Stimulated activated memory B cell treated with anti-CD40 and anti-IgM and Interleukin-4, amounts not matched to agents 10 μg/mL and 1 μg/mL and 100 μg/mL, for 72 hours (primary cell): Measurements from ENCODE around the gene ANKMY1.

Experiments used
- ATAC-seq: fragments of 150-1000 bp; cut with Tn5 transposase; 2 replicates; pipeline ENCODE4 v1.10.0; 2021
- H3K27ac Mint-ChIP-seq: one replicate; pipeline ENCODE4 v1.8.0; 2022; ENCODE audit warnings: mild to moderate bottlenecking, mixed read lengths
- H3K27me3 Mint-ChIP-seq: one replicate; pipeline ENCODE4 v1.8.0; 2022; ENCODE audit warnings: mixed read lengths
- H3K36me3 Mint-ChIP-seq: one replicate; pipeline ENCODE4 v1.8.0; 2022; ENCODE audit warnings: mixed read lengths
- H3K4me1 Mint-ChIP-seq: one replicate; pipeline ENCODE4 v1.8.0; 2022; ENCODE audit warnings: mixed read lengths
- H3K4me3 Mint-ChIP-seq: one replicate; pipeline ENCODE4 v1.8.0; 2022; ENCODE audit warnings: mild to moderate bottlenecking, moderate library complexity, mixed read lengths
- H3K9me3 Mint-ChIP-seq: one replicate; pipeline ENCODE4 v1.8.0; 2022; ENCODE audit warnings: mixed read lengths

The ANKMY1 gene

DNA sequence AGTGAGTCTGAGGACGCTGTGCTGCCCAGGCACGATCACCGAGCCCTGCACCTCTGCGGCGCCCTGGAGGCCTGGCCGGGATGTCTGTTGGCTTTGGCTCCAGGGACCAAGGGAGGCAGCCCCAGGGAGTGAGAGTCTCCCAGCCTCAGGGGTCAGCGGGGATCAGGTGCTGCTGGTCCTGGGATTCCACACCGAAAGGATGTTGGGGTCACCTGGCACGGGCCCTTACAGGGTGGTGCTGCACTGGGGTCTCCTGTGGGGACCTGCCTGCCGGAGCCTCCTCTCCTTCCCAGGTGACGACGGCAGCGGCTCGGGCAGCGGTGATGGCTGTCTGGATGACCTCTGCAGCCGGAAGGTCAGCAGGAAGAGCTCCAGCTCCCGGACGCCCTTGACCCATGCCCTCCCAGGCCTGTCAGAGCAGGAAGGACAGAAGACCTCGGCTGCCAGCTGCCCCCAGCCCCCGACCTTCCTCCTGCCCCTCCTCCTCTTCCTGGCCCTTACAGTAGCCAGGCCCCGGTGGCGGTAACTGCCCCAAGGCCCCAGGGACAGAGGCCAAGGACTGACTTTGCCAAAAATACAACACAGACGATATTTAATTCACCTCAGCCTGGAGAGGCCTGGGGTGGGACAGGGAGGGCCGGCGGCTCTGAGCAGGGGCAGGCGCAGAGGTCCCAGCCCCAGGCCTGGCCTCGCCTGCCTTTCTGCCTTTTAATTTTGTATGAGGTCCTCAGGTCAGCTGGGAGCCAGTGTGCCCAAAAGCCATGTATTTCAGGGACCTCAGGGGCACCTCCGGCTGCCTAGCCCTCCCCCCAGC, 91.8 kb downstream of the ANKMY1 start:
- ATAC-seq, result no peak
- Mint-ChIP-seq H3K4me3 (no peak overlapping the region), H3K27ac (no peak overlapping the region)

DNA sequence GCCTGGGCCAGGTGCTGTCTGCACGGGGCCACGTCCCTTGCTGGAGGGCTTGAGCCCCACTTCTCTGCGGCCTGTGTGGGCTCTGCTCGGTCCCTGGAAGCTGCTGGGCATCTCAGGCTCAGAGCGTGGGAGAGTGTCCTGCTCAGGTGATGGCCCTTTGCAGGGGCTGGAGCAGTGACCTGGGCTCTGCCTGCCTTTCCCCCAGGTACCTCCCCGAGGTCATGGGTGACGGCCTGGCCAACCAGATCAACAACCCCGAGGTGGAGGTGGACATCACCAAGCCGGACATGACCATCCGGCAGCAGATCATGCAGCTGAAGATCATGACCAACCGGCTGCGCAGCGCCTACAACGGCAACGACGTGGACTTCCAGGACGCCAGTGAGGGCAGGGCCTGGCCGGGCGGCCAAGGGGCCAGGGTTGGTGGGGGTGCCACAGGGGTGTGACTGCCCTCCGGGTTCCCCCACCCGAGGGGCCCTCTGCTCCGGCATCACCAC, 92.5 kb downstream of the ANKMY1 start:
- Mint-ChIP-seq H3K9me3 (no peaks in the 10 kb centered on the region), H3K36me3 (peaks cover 13% of the 10 kb centered on the region), H3K27ac (no peak overlapping the region), H3K4me1 (peaks cover 9% of the 10 kb centered on the region), H3K4me3 (no peak overlapping the region), H3K27me3 (no peaks in the 10 kb centered on the region)
- no peak for ATAC-seq

More for the DNA sequence above, 91.8 kb downstream of the ANKMY1 start:
- Mint-ChIP-seq H3K4me1 (peaks cover 15% of the 10 kb centered on the region), H3K9me3 (no peaks in the 10 kb centered on the region), H3K36me3 (peaks cover 17% of the 10 kb centered on the region), H3K27me3 (no peaks in the 10 kb centered on the region)

DNA sequence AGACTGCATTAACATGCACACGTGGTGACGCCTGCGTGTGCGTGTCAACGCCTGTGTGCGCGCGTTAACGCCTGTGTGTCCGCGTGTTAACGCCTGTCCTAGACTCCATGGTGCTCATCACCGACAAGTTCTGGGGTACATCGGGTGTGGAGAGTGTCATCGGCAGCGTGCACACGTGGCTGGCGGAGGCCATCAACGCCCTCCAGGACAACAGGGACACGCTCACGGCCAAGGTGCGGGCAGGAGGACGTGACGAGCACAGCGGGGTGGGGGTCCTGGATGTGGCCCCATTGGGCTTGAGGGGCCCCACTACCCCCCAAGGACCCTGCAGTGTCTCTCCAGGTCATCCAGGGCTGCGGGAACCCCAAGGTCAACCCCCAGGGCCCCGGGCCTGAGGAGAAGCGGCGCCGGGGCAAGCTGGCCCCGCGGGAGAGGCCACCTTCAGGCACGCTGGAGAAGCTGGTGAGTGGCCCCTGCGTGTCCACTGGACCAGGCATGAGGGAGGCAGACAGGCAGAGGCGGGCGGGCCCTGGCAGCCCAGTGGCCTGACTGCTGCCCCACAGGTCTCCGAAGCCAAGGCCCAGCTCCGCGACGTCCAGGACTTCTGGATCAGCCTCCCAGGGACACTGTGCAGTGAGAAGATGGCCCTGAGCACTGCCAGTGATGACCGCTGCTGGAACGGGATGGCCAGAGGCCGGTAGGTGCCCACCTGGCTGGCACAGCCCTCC, 93.1 kb downstream of the ANKMY1 start:
- no peaks in the 10 kb centered on the region for H3K27me3 Mint-ChIP-seq
- ATAC-seq, result no peak
- peaks cover 7% of the 10 kb centered on the region for H3K36me3 Mint-ChIP-seq
- no peak overlapping the region for H3K4me3 Mint-ChIP-seq
- no peak overlapping the region for H3K27ac Mint-ChIP-seq
- no peaks in the 10 kb centered on the region for H3K9me3 Mint-ChIP-seq
- H3K4me1 Mint-ChIP-seq, result peaks cover 4% of the 10 kb centered on the region

DNA sequence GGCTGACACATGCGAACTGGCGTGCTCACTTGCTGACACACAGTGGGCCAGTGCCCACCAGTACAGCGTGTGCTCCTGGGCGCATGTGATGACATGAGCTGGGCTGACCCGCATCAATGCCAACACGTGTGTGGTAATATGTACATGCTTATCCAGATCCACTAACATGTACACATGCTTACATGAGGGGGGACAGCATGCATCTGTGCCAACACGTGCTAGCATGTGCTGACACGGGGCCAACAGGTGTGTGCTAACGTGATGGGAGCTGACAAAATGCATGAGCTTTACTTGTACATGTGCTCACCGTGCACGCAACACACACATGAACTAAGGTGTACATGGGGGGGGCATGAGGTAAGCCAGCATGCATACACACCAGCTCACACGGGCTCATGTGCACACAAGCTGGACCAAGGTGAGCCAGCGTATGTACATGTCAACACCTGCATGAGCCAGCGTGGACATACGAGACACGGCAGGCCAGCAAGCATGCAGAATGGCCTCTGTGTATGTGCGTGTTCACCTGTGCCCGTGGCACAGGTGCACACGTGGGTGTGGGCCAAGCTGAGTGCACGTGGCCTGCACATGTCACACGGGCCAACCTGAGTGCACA, 93.8 kb downstream of the ANKMY1 start:
- no peaks in the 10 kb centered on the region for H3K9me3 Mint-ChIP-seq

DNA sequence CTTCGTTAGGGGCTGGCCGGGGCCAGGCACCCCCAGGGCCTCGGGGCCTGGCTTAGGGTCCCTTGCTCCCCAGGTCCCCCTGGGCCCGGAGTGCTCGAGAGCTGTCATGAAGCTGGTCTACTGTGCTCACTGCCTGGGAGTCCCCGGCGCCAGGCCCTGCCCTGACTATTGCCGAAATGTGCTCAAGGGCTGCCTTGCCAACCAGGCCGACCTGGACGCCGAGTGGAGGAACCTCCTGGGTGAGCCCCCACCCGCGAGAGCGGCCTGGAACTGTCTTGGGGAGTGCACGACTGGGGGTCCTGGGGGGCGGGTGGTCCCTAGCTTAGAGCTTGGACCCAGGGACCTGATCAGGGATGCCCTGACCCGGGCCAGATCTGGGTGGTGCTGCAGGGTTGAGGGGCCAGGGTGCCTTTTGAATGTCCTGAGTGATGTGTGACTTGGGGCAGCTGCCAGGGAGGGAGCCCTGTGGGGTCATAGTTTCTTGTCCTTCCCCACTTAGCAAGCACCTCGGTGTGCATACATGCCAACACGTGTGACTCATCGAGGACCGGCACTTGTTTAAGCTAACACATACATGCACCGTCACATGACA, 94.4 kb downstream of the ANKMY1 start:
- ATAC-seq, result no peak
- Mint-ChIP-seq H3K36me3 (no peaks in the 10 kb centered on the region), H3K27me3 (no peaks in the 10 kb centered on the region), H3K4me1 (no peaks in the 10 kb centered on the region), H3K27ac (no peak overlapping the region), H3K9me3 (no peaks in the 10 kb centered on the region), H3K4me3 (no peak overlapping the region)

More for the DNA sequence above, 93.8 kb downstream of the ANKMY1 start:
- ATAC-seq, result no peak
- Mint-ChIP-seq H3K4me3 (no peak overlapping the region), H3K27ac (no peak overlapping the region), H3K4me1 (no peaks in the 10 kb centered on the region), H3K27me3 (no peaks in the 10 kb centered on the region), H3K36me3 (no peaks in the 10 kb centered on the region)

DNA sequence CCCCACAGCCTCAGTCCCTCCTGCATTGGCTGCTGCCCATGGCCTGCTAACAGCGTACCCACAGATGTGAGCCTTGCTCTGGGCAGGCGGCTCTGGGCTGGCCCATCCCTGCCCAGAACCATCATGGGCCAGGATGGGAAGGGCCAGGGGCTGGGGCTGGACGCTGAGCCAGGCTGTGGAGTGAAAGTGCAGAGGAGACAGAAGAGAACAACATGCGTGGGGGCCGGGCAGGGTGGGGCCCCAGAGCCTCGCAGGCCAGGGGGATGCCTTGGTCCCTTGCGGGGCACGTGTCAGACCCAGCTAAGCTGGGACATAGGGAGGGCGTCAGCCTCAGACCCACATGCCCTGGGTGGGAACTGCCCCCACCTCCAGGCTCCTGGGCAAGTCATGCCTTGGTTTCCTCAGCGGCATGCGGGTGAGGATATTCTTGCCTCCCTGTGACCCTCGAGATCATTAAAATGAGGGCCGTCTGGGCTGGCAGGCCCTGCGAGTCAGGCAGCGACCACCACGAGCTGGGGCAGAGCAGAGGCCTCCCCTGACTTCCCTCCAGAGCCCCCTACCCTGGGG, 95.0 kb downstream of the ANKMY1 start:
- Mint-ChIP-seq H3K4me3 (no peak overlapping the region), H3K27me3 (peaks cover 5% of the 10 kb centered on the region), H3K27ac (no peak overlapping the region), H3K36me3 (no peaks in the 10 kb centered on the region), H3K9me3 (no peaks in the 10 kb centered on the region), H3K4me1 (no peaks in the 10 kb centered on the region)
- ATAC-seq, result no peak

DNA sequence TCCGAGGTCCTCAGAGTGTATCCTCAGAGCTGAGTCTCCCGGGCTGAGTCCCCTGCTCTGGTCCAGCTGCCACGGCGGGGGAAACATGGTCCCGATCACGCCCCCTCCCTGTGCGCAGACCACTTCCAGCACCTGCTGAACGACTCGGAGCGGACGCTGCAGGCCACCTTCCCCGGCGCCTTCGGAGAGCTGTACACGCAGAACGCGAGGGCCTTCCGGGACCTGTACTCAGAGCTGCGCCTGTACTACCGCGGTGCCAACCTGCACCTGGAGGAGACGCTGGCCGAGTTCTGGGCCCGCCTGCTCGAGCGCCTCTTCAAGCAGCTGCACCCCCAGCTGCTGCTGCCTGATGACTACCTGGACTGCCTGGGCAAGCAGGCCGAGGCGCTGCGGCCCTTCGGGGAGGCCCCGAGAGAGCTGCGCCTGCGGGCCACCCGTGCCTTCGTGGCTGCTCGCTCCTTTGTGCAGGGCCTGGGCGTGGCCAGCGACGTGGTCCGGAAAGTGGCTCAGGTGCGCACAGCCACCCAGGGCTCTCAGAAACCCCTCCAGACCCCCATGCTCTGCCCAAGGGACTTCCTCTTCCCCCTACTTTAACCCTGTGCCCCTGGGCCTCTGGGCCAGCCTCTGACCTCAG, 95.6 kb downstream of the ANKMY1 start:
- Mint-ChIP-seq H3K4me3 (no peak overlapping the region), H3K4me1 (no peaks in the 10 kb centered on the region), H3K27me3 (peaks cover 11% of the 10 kb centered on the region), H3K9me3 (no peaks in the 10 kb centered on the region), H3K36me3 (no peaks in the 10 kb centered on the region), H3K27ac (no peak overlapping the region)
- ATAC-seq, result no peak

DNA sequence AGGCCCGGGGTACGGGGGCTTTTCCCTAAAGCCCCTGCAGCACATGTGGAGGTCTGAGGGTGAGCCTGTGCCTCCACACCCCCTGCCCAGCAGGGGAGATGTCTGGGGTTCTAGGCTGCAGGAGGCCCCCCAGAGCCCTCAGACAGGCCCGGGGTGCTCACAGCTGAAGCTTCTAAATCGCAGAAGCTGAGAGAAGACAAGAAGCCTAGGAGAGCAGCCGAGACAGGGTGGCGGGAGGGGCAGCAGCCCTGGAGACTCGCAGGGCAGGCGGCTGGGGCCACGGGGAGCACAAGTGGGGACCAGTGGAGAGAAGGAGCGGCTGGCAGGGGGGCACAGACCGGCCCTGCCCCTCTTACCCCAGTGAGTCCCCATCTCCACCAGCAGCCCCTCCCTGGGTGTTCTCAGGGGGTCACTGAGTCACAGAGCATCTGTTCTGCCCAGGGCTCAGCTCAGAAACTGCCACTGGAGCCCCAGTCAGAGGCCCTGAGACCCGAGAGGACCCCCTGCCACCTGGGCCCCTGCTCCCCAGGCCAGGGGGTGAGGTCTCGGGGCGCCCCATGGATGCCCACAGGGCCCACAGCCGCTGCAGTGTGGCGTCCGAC, 96.2 kb downstream of the ANKMY1 start:
- Mint-ChIP-seq H3K36me3 (no peaks in the 10 kb centered on the region), H3K4me3 (no peak overlapping the region), H3K4me1 (no peaks in the 10 kb centered on the region), H3K9me3 (no peaks in the 10 kb centered on the region), H3K27me3 (peaks cover 17% of the 10 kb centered on the region), H3K27ac (no peak overlapping the region)
- no peak for ATAC-seq

DNA sequence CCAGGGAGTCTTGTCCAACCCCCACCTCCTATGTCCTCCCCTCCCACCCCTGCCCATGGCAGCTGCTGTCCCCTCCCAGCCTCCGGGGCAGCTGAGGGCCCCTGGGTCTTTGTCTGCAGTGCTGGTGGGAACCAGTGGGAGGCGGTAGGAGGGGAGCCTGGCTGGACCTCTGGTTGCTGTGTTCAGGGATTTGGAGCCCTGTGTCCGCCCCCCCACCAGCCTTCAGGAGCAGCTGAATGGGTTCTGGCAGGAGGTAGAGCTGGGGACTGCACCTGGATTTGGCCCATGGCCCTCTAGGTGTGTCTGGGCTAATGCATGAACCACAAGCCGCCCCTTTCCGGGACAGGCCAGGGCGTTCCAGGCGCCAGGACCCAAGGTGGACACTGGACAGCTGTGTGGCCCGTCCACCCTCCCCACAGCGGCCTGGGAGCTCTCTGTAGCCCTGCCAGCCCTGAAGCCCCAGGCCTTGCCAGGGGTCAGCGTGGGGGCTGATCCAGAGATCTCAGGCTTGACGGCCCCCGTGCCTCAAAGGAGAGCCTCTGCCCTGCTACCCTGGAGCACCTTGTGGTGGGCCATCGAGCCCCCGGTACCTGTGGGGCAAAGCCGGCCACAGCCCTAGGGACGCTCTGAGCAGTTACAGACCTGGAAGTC, 96.9 kb downstream of the ANKMY1 start:
- Mint-ChIP-seq H3K36me3 (no peaks in the 10 kb centered on the region), H3K27me3 (peaks cover 21% of the 10 kb centered on the region), H3K4me1 (no peaks in the 10 kb centered on the region), H3K9me3 (no peaks in the 10 kb centered on the region), H3K27ac (no peak overlapping the region), H3K4me3 (no peak overlapping the region)
- ATAC-seq, result no peak

DNA sequence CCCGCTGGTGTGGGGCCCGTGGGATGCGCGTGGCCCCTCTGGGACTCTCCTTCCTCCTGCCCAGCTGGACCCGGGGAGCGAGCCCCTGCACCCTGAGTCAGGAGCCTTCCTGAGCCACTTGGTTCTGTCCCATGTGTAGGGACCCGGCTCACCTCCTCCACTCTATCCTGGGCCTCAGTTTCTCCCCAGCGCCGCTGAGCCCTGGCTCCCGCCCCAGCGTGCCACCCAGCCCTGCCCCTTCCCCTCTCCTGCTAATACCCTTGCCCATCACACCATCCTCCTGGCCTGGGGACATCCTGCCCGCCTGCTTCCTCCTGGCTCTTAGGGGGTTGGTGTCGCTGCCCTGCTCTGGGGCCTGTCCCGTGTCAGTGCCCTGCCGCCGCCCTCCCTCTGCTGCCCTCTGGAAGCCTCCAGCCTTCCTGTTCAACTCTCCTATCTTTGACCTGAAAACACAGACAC, 97.5 kb downstream of the ANKMY1 start:
- Mint-ChIP-seq H3K36me3 (no peaks in the 10 kb centered on the region), H3K4me3 (no peak overlapping the region), H3K27me3 (peaks cover 26% of the 10 kb centered on the region), H3K4me1 (no peaks in the 10 kb centered on the region), H3K27ac (no peak overlapping the region), H3K9me3 (no peaks in the 10 kb centered on the region)
- ATAC-seq, result no peak

DNA sequence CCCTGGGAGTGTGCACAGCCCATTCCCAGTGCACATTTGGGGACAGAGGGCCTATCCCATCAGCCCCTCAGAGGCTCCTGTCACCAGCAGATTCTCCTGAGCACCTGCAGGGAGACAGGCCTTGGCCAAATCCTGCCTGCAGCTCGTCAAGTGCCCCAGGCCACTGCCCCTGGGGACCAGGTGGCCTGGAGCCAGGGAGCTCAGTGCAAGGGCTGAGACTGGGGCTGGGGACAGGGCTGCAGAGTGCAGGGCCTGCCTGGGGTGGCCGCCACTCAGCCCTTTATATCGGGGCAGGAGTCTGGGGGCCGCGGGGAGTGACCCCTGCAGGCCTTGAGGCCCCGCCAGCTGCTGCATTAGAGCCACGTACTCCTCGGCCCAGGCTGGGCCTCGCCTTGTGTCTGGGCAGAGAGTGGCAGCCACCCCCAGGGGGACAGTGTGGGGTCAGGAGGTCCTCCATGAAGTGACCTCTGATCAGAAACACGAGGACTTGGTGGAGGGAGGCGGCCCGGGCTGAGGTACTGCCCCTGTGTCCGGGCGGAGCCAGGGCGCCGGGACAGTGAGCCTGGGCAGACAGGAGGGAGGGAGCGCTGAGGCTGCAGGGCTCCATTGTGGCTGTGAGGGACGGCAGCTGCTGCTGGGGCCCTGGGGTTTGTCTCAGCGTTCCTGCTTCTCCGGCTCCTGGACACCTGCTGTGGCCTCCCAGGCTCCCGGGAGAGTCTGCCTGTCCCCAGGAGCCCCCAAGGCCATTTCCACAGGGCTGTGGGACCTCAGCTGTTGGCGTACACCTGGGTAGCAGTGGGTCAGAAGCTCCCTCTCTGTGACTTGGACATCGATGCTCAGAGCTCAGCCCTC, 98.2 kb downstream of the ANKMY1 start:
- Mint-ChIP-seq H3K27me3 (peaks cover 32% of the 10 kb centered on the region), H3K27ac (no peak overlapping the region), H3K36me3 (no peaks in the 10 kb centered on the region), H3K4me3 (no peak overlapping the region), H3K4me1 (peaks cover 6% of the 10 kb centered on the region), H3K9me3 (no peaks in the 10 kb centered on the region)
- ATAC-seq, result no peak

DNA sequence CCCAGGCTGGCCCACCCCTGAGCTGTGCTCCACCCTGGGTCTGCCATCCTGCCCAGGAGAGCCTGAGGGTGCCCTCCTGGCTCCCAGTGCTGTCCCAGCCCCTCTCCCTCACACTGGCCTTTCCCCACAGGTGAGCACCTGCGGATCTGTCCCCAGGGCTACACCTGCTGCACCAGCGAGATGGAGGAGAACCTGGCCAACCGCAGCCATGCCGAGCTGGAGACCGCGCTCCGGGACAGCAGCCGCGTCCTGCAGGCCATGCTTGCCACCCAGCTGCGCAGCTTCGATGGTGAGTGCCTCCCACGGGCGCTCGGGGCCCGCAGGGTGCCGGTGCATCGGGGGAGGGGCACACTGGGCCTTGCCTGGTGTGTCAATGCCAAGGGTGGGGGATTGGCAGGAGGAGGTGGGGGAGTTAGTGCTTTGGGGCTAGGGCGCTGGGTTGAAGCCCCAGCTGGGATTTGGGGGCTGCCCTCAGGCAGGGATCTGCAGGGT, 98.8 kb downstream of the ANKMY1 start:
- peaks cover 39% of the 10 kb centered on the region for H3K27me3 Mint-ChIP-seq
- H3K4me1 Mint-ChIP-seq, result peaks cover 12% of the 10 kb centered on the region
- ATAC-seq, result no peak

More for the DNA sequence above, 98.8 kb downstream of the ANKMY1 start:
- H3K36me3 Mint-ChIP-seq, result no peaks in the 10 kb centered on the region
- no peak overlapping the region for H3K27ac Mint-ChIP-seq
- no peak overlapping the region for H3K4me3 Mint-ChIP-seq
- no peaks in the 10 kb centered on the region for H3K9me3 Mint-ChIP-seq
